GM11168 (cell line): ENCODE results near the gene GALNT18.

Source experiments
- in situ Hi-C: fragments of 300-500 bp; cut with MboI; formaldehyde crosslinking; loops from one replicate; pipeline ENCODE4 v1.12.0; 2022; ENCODE audit warnings: low sequenced_read_pairs; ENCODE audit not compliant: unreplicated experiment

Gene GALNT18

DNA sequence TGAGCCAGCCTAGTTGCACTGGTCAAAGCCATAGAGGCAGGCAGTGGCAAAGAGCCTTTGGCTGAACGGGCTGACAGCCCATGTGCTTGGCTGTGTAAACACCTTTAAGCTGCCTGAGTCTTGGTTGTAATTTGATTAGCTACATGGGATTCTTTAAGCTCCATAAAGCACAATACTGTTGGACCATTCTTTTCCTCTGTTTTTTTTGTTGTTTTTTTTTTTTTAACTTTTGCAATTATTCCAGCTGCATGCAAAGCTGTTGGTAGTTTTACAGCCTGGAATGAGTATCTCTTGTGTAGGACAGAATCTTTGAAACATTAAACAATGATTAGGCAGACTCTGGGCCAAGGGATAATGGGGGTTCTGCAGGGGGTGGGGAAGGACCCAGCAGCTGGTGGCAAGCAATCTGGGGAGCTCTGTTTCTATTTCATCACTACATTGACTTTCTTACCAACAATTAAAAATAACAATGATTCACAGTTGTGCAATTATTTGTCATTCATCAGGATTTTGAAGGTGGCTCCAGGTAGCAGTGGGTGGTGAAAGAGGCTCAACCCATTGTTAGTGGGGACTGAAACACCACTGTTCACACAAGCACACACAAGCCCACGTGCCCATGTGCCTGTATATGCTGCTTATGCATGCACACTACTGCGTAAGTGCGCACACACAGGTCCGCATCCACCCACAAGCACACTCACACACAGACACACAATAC lies 199.2 kb downstream of the GALNT18 start:
- in situ Hi-C loops = no loop called here

DNA sequence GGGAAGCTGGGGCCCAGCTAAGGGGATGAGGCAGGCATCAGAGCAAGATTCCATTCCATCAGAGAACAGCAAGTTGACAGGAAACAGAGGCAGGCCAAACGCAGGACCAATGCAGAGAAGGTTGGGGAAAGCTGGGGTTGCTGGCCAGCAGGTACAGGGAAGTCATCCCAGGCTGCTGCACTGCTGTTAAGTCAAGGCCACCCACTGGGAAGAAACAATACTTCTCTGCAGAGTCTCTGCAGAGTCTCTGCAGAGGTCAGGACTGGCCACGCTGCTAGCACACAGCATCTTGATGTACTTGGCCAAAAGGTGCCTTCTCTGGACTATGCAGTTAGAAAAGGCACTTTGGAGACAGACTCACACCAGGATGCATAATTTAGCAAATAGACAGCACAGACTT lies 200.3 kb downstream of the GALNT18 start:
- in situ Hi-C loops = no loop called here

GRCh38 chr11:11420899-11421285 lies 200.9 kb downstream of the GALNT18 start:
- in situ Hi-C loops = no loop called here

DNA sequence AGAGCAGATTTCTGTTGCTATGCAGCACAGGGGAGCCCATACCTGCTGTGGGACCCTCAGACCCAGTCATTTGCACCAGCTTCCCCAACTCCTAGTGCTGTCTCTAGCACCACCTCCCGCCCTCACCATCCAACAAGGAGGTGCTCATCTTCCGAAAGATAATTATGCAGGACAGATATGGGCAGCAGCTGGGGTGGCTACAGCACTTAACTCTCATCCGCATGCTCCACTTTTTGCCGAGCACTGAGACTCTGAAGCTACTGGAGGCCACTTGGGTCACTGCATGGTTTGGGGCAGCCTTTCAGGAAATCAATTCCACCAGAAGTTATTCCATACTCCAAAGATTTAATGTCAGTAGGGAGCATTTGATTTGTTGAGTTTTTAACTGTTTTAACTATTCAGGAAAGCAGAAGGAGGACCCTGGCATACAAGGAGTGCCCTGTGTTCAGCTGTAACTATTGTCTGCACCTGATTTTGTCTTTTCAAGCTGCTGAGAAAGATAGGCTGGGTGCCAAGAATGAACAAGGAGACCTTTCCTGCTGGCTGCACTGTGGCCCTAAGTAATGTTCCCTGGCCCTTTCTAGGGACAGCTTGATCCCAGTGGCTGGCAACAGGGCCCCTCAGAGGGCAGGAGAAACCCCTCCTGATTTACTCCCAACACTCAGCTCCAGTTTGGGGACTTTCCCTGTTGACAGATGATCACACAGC lies 201.5 kb downstream of the GALNT18 start:
- in situ Hi-C loops = no loop called here

GRCh38 chr11:11419747-11420146 lies 202.1 kb downstream of the GALNT18 start:
- in situ Hi-C loops = no loop called here

DNA sequence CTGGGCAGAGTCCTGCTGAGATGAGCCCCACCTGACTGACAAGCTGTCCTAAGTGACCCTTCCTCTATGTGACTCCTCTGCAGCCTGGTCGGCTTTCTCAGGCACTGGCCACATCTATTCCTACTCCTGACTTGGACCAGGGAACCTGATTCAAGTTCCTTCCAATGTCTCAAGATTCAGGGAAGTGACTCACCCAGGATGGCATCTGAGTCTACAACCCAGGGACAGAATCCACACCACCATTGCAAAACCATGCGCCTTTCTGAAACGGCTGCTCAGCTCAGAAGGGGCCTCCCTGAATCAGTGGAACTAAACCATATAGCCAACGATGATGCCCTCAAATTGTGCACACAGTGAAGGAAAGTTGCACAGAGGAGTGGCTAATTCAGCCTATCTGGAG lies 204.9 kb downstream of the GALNT18 start:
- in situ Hi-C loops = no loop called here

GRCh38 chr11:11416502-11416901 lies 205.3 kb downstream of the GALNT18 start:
- in situ Hi-C loops = no loop called here

GRCh38 chr11:11415901-11416300 lies 205.9 kb downstream of the GALNT18 start:
- in situ Hi-C loops = no loop called here

- in situ Hi-C loops = no loop called here
These were observed 206.8 kb downstream of the GALNT18 start for GRCh38 chr11:11414996-11415395.

GRCh38 chr11:11413776-11414175 lies 208.0 kb downstream of the GALNT18 start:
- in situ Hi-C loops = no loop called here

DNA sequence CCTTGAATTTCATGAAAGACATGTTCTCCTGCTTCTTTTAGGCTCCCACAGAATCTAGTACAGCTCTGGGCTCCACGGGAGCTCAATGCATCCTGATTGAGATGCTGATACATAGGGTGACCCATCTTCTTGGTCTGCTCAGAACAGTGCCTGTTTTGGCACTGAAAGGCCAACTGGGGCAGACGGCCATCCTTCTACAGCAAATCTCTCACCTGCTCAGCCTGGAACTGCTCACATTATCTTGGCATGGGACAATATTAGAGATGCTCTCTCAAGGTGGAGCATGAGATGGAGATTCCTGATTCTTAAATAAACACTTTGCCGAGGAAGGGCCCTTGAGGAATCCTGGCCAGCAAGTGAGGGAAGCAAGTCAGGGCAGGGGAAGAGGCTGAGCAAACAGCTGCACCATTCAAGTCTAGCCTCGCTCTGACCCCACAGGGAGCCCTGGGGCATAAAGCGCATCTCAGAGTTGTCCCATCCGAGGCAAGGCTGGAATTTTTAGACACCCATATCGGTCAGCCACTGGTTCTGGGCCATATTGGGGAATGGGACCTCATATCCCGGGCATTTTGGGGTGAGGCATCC lies 210.3 kb downstream of the GALNT18 start:
- in situ Hi-C loops = no loop called here

GRCh38 chr11:11409901-11410300 lies 211.9 kb downstream of the GALNT18 start:
- in situ Hi-C loops = no loop called here

DNA sequence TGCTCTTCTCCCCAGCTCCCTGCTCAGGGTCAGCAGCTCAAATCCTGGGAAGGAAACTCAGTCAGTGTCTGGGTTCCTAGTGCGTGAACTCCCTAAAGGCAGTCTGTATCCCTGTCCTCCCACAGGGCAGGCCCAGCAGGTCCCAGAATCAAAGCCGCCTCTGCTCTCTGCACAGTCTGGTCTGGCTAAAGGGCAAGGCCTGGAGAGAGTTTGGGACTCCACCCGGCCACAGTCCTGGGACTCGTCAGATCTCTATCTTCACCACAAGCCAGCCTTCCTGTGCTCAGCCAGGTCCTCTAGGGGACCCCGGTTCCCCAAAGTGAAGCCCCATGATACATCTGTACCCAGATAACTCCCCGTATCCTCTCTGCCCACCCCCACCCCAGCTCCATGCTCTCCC lies 212.6 kb downstream of the GALNT18 start:
- in situ Hi-C loops = no loop called here

DNA sequence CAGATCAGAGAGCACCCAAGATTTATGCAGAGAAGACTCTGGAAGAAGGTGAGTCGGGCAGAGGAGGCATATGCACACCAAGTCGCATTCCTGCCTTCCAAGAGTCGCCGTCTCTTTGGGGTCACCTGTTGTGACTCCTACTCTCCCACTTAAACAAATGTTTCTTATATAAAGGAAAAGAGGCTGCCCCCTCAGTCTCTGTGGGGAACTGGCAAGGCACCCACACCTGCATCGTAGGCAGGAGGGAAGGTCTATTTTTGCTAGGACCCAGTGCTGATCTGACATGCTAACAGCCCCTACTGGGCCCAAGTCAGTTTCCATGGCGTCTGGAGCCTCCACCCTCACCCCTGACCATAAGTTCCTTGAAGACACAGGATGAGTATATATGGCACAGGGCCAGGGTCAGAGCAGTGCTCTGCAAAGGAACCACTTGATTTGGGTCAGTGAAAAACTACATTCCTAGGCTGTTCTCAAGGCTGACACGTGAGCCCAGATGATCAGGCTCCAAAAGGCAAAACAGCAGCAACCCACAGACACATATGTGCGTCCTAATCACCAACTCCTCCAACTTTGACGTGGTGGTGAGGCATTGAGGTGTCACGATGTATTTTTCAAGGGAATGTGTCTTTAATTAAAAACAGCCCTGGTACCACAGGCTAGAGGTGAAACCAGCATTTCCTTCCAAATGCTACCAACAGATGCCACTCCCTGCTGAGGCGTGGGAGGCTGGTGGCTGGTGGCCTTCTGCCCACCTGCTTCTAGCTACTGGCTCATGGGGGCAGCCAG lies 213.2 kb downstream of the GALNT18 start:
- in situ Hi-C loops = no loop called here

GRCh38 chr11:11407763-11408084 lies 214.1 kb downstream of the GALNT18 start:
- in situ Hi-C loops = no loop called here

DNA sequence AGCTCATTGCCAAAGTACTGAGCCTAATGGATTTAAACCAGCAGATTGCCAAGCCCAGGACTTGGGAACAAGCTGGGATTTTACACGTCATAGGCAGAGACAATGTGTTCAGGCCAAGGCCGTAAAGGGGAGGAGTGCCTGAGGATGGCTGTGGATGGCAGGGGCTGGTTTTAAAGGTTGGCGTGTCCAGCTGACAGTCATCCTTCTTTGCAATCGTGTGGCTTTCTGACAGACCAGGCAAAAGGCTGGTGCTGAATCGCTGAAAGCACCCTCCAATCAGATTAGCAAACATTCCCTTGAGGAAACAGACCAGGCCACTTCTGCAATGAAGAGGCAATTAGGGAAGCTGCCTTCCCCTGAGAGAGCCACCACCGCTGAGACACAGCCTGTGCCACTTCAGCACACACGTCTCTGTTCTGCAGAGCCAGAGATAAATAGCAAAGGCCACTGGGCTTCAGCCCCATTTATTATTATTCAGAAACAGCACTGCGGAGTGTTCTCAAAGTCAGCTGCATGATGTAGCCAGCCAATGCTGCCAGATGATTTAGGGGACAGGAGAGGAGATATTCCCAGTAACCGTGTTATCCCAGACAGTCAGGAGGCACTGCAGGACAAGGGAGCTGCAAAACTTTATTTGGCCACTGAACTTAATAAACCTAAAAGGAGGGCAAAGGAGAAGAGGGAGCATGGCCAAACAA lies 214.6 kb downstream of the GALNT18 start:
- in situ Hi-C loops = no loop called here

GRCh38 chr11:11406652-11407051 lies 215.2 kb downstream of the GALNT18 start:
- in situ Hi-C loops = no loop called here

GRCh38 chr11:11403763-11404725 lies 217.8 kb downstream of the GALNT18 start:
- in situ Hi-C loops = no loop called here

DNA sequence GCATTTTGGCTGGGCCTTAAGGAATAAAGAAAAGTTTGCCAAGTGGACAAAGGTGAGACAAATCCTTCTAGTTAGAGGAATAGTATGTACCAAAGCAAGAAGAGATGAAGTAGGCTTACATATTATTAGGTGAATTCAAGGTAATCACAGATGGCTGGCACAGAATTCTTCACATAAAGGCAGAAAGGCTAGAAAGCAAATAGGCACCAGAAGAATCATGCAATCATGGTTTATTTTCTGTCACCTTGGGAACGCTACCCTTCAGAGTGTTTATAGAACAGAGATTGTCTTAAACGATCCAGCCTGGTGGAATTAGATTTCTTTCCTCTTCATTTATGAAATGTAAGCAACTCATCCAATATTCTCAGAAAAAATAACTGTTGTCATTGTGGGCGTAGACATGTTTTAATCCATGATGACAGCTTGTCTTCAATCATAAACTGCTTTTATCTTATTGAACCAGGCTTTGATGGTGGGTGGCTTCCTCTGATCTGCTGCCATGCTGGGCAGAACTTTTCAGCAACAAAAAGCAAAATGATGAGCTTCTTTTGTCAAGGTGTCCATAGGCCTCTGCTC lies 219.8 kb downstream of the GALNT18 start:
- in situ Hi-C loops = no loop called here
